Endothelial cell of umbilical vein (primary cell): ENCODE results near the gene LARP6. TPM values are rescaled to one million over a fixed set of nuclear protein-coding genes. Genes with fewer than 3 reads are reported as not detected.

Experiments used
- BruUV-seq: library from RNA; stranded (reverse); fragments of 400-500 nt; replicated peaks from 2 replicates; lab custom pipeline; 2021; lab: Mats Ljungman, UMichigan
- CTCF ChIA-PET: fragments of 300-600, 350-600 bp; sonication (Branson Sonifier 250); formaldehyde crosslinking; loops from one replicate; lab custom pipeline; 2021; ENCODE audit warnings: antibody characterized with exemption, inconsistent platforms; lab: Charles Lee
- POLR2A ChIA-PET: fragments of 300-600, 350-600 bp; sonication (Branson Sonifier 250); formaldehyde crosslinking; loops from one replicate; lab custom pipeline; 2021; ENCODE audit warnings: antibody characterized with exemption, inconsistent platforms; lab: Charles Lee
- DNase-seq: peaks from one replicate; pipeline ENCODE4 v3.0.0-alpha.2; 2011; ENCODE audit warnings: low read depth, low spot score
- FAIRE-seq: peaks from 2 replicates; lab custom pipeline; 2011; peaks lifted over from hg19 to GRCh38; lab: Jason Lieb, UNC
- H2AFZ ChIP-seq: 2 replicates; pipeline ENCODE4 v1.6.0; 2012; ENCODE audit warnings: low read depth, low read length, control low read depth, inconsistent platforms
- H3K27ac ChIP-seq: 2 replicates; pipeline ENCODE4 v1.5.1; 2011; ENCODE audit warnings: low read depth, mild to moderate bottlenecking, control low read depth, low read length, moderate library complexity; ENCODE audit not compliant: insufficient read depth
- H3K27me3 ChIP-seq, 2 experiments: 2 replicates each; pipeline versions ENCODE4 v1.6.0 to v1.6.1; 2011; ENCODE audit warnings: low read length in 2 of 2, mixed read lengths in 1 of 2; ENCODE audit not compliant: control insufficient read depth in 2 of 2, insufficient read depth in 2 of 2
- H3K36me3 ChIP-seq, 2 experiments: 2 replicates in 1 of 2; 3 replicates in 1 of 2; pipeline ENCODE4 v1.5.1; 2011; ENCODE audit warnings: low read length in 2 of 2, mild to moderate bottlenecking in 1 of 2, moderate library complexity in 1 of 2; ENCODE audit not compliant: control insufficient read depth in 2 of 2, insufficient read depth in 2 of 2; ENCODE audit errors: extremely low read depth in 1 of 2
- H3K4me1 ChIP-seq: 3 replicates; pipeline ENCODE4 v1.5.1; 2011; ENCODE audit warnings: mild to moderate bottlenecking, low read length; ENCODE audit not compliant: control insufficient read depth, insufficient read depth; ENCODE audit errors: extremely low read depth
- H3K4me2 ChIP-seq: 2 replicates; pipeline ENCODE4 v1.6.1; 2011; ENCODE audit warnings: low read length, control low read depth, mixed read lengths; ENCODE audit not compliant: insufficient read depth
- H3K4me3 ChIP-seq, 3 experiments: fragments of 200-600 bp in 1 of 3; sonication (generic), shearing (Covaris generic) in 1 of 3; replicated peaks in 1 of 3; 2 replicates each; pipeline ENCODE4 v1.5.1; 2011 to 2016; ENCODE audit warnings: control low read depth in 3 of 3, low read length in 3 of 3, mild to moderate bottlenecking in 2 of 3, inconsistent platforms in 1 of 3, low read depth in 1 of 3, moderate library complexity in 1 of 3; ENCODE audit not compliant: insufficient read depth in 1 of 3
- H3K79me2 ChIP-seq: 2 replicates; pipeline ENCODE4 v1.6.0; 2012; ENCODE audit warnings: low read length, inconsistent platforms; ENCODE audit not compliant: control insufficient read depth, insufficient read depth
- H3K9ac ChIP-seq: replicated peaks from 2 replicates; pipeline ENCODE3; 2011; ENCODE audit warnings: low read length, control low read depth; ENCODE audit not compliant: insufficient read depth; ENCODE audit errors: extremely low read depth
- H3K9me1 ChIP-seq: replicated peaks from 3 replicates; pipeline ENCODE4 v1.6.0; 2011; ENCODE audit warnings: mild to moderate bottlenecking, low read length; ENCODE audit not compliant: control insufficient read depth, insufficient read depth; ENCODE audit errors: extremely low read depth
- H3K9me3 ChIP-seq: replicated peaks from 2 replicates; pipeline ENCODE4 v1.5.1; 2012; ENCODE audit warnings: low read length, inconsistent platforms; ENCODE audit not compliant: control insufficient read depth, insufficient read depth
- H4K20me1 ChIP-seq: replicated peaks from 2 replicates; pipeline ENCODE3; 2011; ENCODE audit warnings: mild to moderate bottlenecking, low read length; ENCODE audit not compliant: control insufficient read depth, insufficient read depth; ENCODE audit errors: extremely low read depth
- EZH2 ChIP-seq: IDR thresholded peaks from 2 replicates; pipeline ENCODE4 v1.6.1; 2012; ENCODE audit warnings: borderline replicate concordance, low read depth, mild to moderate bottlenecking, moderate library complexity, low read length, inconsistent platforms; ENCODE audit not compliant: severe bottlenecking
- FOS ChIP-seq: IDR thresholded peaks from 2 replicates; pipeline ENCODE4 v1.6.1; 2011; ENCODE audit warnings: mild to moderate bottlenecking, low read length, moderate library complexity, borderline replicate concordance; ENCODE audit not compliant: insufficient read depth
- GATA2 ChIP-seq: IDR thresholded peaks from 2 replicates; pipeline ENCODE4 v1.7.0; 2011; ENCODE audit warnings: low read depth, mild to moderate bottlenecking, moderate library complexity, mixed read lengths, low read length; ENCODE audit not compliant: insufficient read length, insufficient read depth
- JUN ChIP-seq: IDR thresholded peaks from 2 replicates; pipeline ENCODE4 v1.6.1; 2011; ENCODE audit warnings: borderline replicate concordance, low read depth; ENCODE audit not compliant: insufficient read length, insufficient read depth
- MYC ChIP-seq: IDR thresholded peaks from one replicate; pipeline ENCODE4 v1.6.1; 2011; ENCODE audit warnings: mild to moderate bottlenecking, low read depth, low read length
- POLR2A ChIP-seq: IDR thresholded peaks from 2 replicates; pipeline ENCODE4 v1.6.1; 2012; ENCODE audit warnings: low read depth, mild to moderate bottlenecking, control low read depth, low read length
- POLR2AphosphoS5 ChIP-seq: IDR thresholded peaks from 2 replicates; pipeline ENCODE4 v1.6.1; 2012; ENCODE audit warnings: low read depth, mild to moderate bottlenecking, control low read depth, low read length, moderate library complexity; ENCODE audit not compliant: insufficient read depth
- dilution Hi-C: fragments of 300-500 bp; cut with MboI; formaldehyde crosslinking; loops from one replicate; pipeline ENCODE4 v1.15.0; 2019; ENCODE audit warnings: low sequenced_read_pairs; ENCODE audit not compliant: extremely low pct_ligation_motif_present
- intact Hi-C: fragments of 100-400 bp; cut with micrococcal nuclease; formaldehyde crosslinking; loops from one replicate; pipeline ENCODE4 v1.10.0; 2022
- polyA plus RNA-seq, 4 experiments: library from polyadenylated mRNA; depleted of rRNA in 3 of 4; stranded (reverse) in 3 of 4; unstranded in 1 of 4; fragments of >200 nt; gene quantifications; 2 replicates each; pipeline versions ENCODE4 v1.2.1 to v1.2.3, GENCODE V29; 2011 to 2012; ENCODE audit warnings: missing spikeins in 1 of 4
- total RNA-seq: library from RNA; stranded (reverse); gene quantifications from 2 replicates; pipeline ENCODE4 v1.2.3, GENCODE V29; 2021
- TF ChIP-seq, protein P1 (sequence below): IDR thresholded peaks from 2 replicates; pipeline ENCODE4 v1.6.1; 2011; ENCODE audit not compliant: insufficient read depth, insufficient read length
- TF ChIP-seq, protein P2 (sequence below), 2 donors: IDR thresholded peaks; 1 replicate in 1 of 2; 2 replicates in 1 of 2; pipeline ENCODE4 v1.5.1; 2011; ENCODE audit warnings: low read length in 2 of 2, mild to moderate bottlenecking in 2 of 2, moderate library complexity in 2 of 2, control low read depth in 1 of 2, inconsistent platforms in 1 of 2, low read depth in 1 of 2; ENCODE audit not compliant: insufficient read depth in 1 of 2; ENCODE audit errors: extremely low read depth in 1 of 2

The LARP6 gene
- total and polyA plus RNA-seq, 2 donors (not counting 3 experiments of a cell fraction or from before 2014, with no cell fraction given), result 16.9 to 56.2 TPM

- BruUV-seq, result no TSS peak
- peak; percentile 81 for FAIRE-seq
- intact Hi-C loops (loop anchor here (10.0 kb wide), 1 partner anchor 697 kb away; the partner anchor contains the start of gene TLE3), dilution Hi-C loops (no loop called here)
- Histone ChIP-seq H2AFZ (peak overlapping the region; percentile 70), H3K36me3 (no peaks in the 10 kb centered on the region), H3K27ac (peak overlapping the region; percentile 50), H3K79me2 (no peaks in the 10 kb centered on the region), H3K9me1 (no peaks in the 10 kb centered on the region), H3K27me3 (no peaks in the 10 kb centered on the region), H3K9ac (no peak overlapping the region), H3K4me1 (peaks cover 38% of the 10 kb centered on the region), H3K9me3 (no peaks in the 10 kb centered on the region), H4K20me1 (no peaks in the 10 kb centered on the region), H3K4me2 (peak overlapping the region; percentile 13), H3K4me3 (no peak overlapping the region)
- TF ChIP-seq POLR2A (no peak), JUN (peak; percentile 48), MYC (no peak), FOS (peak; percentile 82), GATA2 (peak; percentile 94), POLR2AphosphoS5 (peak; percentile 33), EZH2 (no peak)
- TF ChIP-seq, protein P1, sequence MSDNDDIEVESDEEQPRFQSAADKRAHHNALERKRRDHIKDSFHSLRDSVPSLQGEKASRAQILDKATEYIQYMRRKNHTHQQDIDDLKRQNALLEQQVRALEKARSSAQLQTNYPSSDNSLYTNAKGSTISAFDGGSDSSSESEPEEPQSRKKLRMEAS, result no peak
- TF ChIP-seq, protein P2, sequence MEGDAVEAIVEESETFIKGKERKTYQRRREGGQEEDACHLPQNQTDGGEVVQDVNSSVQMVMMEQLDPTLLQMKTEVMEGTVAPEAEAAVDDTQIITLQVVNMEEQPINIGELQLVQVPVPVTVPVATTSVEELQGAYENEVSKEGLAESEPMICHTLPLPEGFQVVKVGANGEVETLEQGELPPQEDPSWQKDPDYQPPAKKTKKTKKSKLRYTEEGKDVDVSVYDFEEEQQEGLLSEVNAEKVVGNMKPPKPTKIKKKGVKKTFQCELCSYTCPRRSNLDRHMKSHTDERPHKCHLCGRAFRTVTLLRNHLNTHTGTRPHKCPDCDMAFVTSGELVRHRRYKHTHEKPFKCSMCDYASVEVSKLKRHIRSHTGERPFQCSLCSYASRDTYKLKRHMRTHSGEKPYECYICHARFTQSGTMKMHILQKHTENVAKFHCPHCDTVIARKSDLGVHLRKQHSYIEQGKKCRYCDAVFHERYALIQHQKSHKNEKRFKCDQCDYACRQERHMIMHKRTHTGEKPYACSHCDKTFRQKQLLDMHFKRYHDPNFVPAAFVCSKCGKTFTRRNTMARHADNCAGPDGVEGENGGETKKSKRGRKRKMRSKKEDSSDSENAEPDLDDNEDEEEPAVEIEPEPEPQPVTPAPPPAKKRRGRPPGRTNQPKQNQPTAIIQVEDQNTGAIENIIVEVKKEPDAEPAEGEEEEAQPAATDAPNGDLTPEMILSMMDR (IDR thresholded peaks at IDR 0.05; ENCODE audit: extremely low read depth in 1 of 2, insufficient read depth in 1 of 2, low read depth in 1 of 2, low read length in 2 of 2), result no peak
- ChIA-PET CTCF (interaction anchor here (0.8 to 1.1 kb wide), 3 partner anchors 20 to 83 kb away, joined by 3 to 11 read pairs (median 3); no protein-coding TSS in a partner anchor), POLR2A (no interaction called here)
- DNase-seq, result peak; percentile 49
These were observed 61.8 kb downstream of the LARP6 start for GRCh38 chr15:70792171-70792573.
